Measurements from ENCODE around the gene NANOS1. TPM values are rescaled to one million over a fixed set of nuclear protein-coding genes. Genes with fewer than 3 reads are reported as not detected.

NANOS1 gene
- total and polyA plus RNA-seq, 7 donors: 0.69 to 4.7 (median 3.9) TPM; not detected in 2

DNA sequence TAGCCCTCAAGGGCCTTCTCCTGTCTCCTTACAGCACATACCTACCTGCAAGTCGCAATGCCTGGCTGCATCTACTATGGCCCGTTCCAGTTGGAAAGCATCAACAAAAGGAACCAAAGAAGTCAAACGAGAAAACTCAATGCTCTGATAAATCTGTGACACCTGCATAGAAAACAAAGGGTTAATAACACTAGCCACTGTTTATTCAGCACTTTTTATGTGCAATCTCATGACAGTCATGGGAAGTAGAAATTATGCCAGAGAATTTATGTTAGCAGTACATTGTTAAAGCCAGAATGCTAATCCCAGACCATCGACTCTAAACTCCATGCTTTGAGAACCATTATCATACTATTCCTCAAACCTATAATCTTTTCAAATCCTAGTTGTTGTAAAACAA, 30.0 kb downstream of the NANOS1 start:
- WGBS, 2 donors: 60 to 80% methylated on average over 4 of the region's 4 CpGs
- no peak overlapping the region for H3K4me3 ChIP-seq
- no peaks in the 10 kb centered on the region for H3K27me3 ChIP-seq
- intact Hi-C loops (cut with DNase I): no loop called here
- TF ChIP-seq POLR2AphosphoS5 (IDR thresholded peaks at IDR 0.05) (no peak), CTCF (IDR thresholded peaks at IDR 0.05) (no peak), EP300 (IDR thresholded peaks at IDR 0.05) (no peak), POLR2A (IDR thresholded peaks at IDR 0.05) (no peak)
- H3K4me1 ChIP-seq: no peaks in the 10 kb centered on the region
- no peaks in the 10 kb centered on the region for H3K9me3 ChIP-seq
- peaks cover 57 to 100% (median 61%) of the 10 kb centered on the region in 4 donors for H3K36me3 ChIP-seq
- no peak for DNase-seq
- H3K27ac ChIP-seq: no peak overlapping the region

GRCh38 chr10:119060107-119060506, 30.6 kb downstream of the NANOS1 start:
- H3K9me3 ChIP-seq: no peaks in the 10 kb centered on the region
- no peak for DNase-seq
- TF ChIP-seq CTCF (IDR thresholded peaks at IDR 0.05): no peak
- TF ChIP-seq EP300 (IDR thresholded peaks at IDR 0.05): no peak
- no peak for TF ChIP-seq POLR2AphosphoS5 (IDR thresholded peaks at IDR 0.05)
- TF ChIP-seq POLR2A (IDR thresholded peaks at IDR 0.05): no peak
- no peak overlapping the region for H3K4me3 ChIP-seq
- peaks cover 57 to 100% (median 62%) of the 10 kb centered on the region in 4 donors for H3K36me3 ChIP-seq
- H3K27ac ChIP-seq: no peak overlapping the region
- 88 to 93% methylated on average over 1 of the region's 1 CpG for WGBS, 2 donors
- H3K27me3 ChIP-seq: no peaks in the 10 kb centered on the region
- intact Hi-C loops (cut with DNase I): no loop called here
- H3K4me1 ChIP-seq: no peaks in the 10 kb centered on the region

DNA sequence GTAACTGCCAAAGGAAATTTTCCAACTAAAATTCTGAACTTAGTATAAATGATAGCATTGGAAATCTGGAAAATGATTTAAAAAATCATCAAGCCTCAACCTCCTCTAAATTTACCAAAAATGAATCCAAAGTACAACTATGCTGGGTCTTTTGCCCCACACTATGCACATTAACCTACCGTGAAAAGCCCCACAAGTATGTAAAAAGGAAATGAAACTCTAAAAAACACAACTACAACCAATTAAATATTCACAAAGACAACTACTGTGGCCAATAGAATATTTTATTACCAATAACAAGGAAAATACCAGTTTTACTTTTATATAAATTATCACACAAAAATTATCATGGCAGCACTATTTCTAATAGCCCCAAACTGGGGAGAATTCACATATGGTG, 31.8 kb downstream of the NANOS1 start:
- Histone ChIP-seq H3K9me3 (no peaks in the 10 kb centered on the region), H3K27ac (no peak overlapping the region), H3K4me1 (no peaks in the 10 kb centered on the region), H3K4me3 (no peak overlapping the region), H3K27me3 (no peaks in the 10 kb centered on the region), H3K36me3 (peaks cover 54 to 100% (median 61%) of the 10 kb centered on the region in 4 donors)
- 55 to 70% methylated on average over 1 of the region's 1 CpG for WGBS, 2 donors
- no peak for DNase-seq
- no peak for TF ChIP-seq POLR2A (IDR thresholded peaks at IDR 0.05)
- TF ChIP-seq CTCF (IDR thresholded peaks at IDR 0.05): no peak
- TF ChIP-seq EP300 (IDR thresholded peaks at IDR 0.05): no peak
- TF ChIP-seq POLR2AphosphoS5 (IDR thresholded peaks at IDR 0.05): no peak
- intact Hi-C loops (cut with DNase I): no loop called here

GRCh38 chr10:119061926-119062325, 32.4 kb downstream of the NANOS1 start:
- no peak for DNase-seq
- Histone ChIP-seq H3K4me1 (no peaks in the 10 kb centered on the region), H3K4me3 (no peak overlapping the region), H3K27ac (no peak overlapping the region), H3K9me3 (no peaks in the 10 kb centered on the region), H3K36me3 (peaks cover 51 to 100% (median 60%) of the 10 kb centered on the region in 4 donors), H3K27me3 (no peaks in the 10 kb centered on the region)
- WGBS, 2 donors: 92 to 93% methylated on average over 2 of the region's 2 CpGs
- TF ChIP-seq EP300 (IDR thresholded peaks at IDR 0.05): no peak
- intact Hi-C loops (cut with DNase I): no loop called here

DNA sequence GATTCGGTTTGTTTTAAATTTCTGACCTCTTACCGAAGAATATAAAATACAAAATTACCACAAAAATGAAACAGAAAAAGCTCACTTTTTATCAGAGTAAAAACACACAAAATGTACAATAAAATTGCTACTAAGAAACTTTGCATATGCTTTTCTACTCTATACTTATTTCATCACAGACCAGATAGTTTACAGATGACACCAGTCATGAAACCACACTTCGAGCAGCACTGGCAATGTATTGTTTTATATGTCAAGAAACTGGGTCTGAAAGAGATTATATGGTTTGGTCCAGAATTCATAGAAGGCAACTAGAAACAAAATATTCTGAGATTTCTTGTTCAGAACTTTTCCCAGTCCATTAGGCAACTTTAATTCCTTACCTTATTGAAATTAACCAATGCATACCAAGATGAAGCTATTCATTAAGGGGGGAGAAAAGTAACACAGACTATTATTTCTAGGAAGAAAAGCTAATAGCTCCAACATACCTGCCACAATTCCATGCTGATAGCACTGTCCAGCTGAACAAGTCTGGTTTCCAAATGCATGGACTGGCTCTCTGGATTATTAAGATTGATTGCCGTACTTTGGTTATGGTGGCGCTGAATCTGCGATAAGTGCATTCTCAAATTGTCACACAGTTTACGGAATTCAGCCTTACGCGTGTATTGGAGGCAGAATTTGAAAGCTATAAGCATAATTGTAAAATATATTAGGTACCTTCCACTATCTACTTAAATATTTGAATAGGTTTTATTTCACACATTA, 41.1 kb downstream of the NANOS1 start:
- 93 to 95% methylated on average over 9 of the region's 9 CpGs for WGBS, 2 donors
- TF ChIP-seq POLR2A (IDR thresholded peaks at IDR 0.05) (no peak), EP300 (IDR thresholded peaks at IDR 0.05) (no peak), POLR2AphosphoS5 (IDR thresholded peaks at IDR 0.05) (no peak), CTCF (IDR thresholded peaks at IDR 0.05) (no peak)
- H3K4me3 ChIP-seq: no peak overlapping the region
- no peaks in the 10 kb centered on the region for H3K9me3 ChIP-seq
- H3K4me1 ChIP-seq: peaks cover 0 to 14% (median 0%) of the 10 kb centered on the region in 4 donors
- peaks cover 19 to 78% (median 58%) of the 10 kb centered on the region in 4 donors for H3K36me3 ChIP-seq
- no peaks in the 10 kb centered on the region for H3K27me3 ChIP-seq
- no peak overlapping the region for H3K27ac ChIP-seq
- intact Hi-C loops (cut with DNase I): no loop called here
- no peak for DNase-seq

Data from sigmoid colon (tissue), 7 donors.